ENCODE measurements around the gene RMDN2. TPM values are rescaled to one million over a fixed set of nuclear protein-coding genes. Genes with fewer than 3 reads are reported as not detected.
A peak's percentile ranks its signal among the peaks of the same experiment; 100 is the strongest.

Gene RMDN2
- total RNA-seq, 1 experiment from 2014 or later, result 5.3 TPM

- Histone ChIP-seq H2AFZ (no peak overlapping the region), H3K79me2 (ENCODE audit: low read depth) (no peaks in the 10 kb centered on the region), H3K9me2 (ENCODE audit: insufficient read depth) (no peaks in the 10 kb centered on the region), H3K27ac (peak overlapping the region; percentile 52), H3K27me3 (ENCODE audit: insufficient read depth, low read depth) (no peaks in the 10 kb centered on the region), H3K4me1 (replicated peaks; ENCODE audit: insufficient read depth) (peaks cover 54% of the 10 kb centered on the region), H3K4me3 (0 out of 2 replicates have a peak overlapping the region, but pooled peaks have one; percentile 3), H3F3A (ENCODE audit: insufficient read depth, low read depth) (peaks cover 30% of the 10 kb centered on the region), H3K4me2 (peak overlapping the region; percentile 70), H3K36me3 (ENCODE audit: low read depth) (no peaks in the 10 kb centered on the region), H4K20me1 (ENCODE audit: insufficient read depth) (no peaks in the 10 kb centered on the region), H3K9me3 (ENCODE audit: insufficient read depth, low read depth) (no peaks in the 10 kb centered on the region)
- peak; percentile 58 to 94 for DNase-seq
- TF ChIP-seq EZH2 (IDR thresholded peaks at IDR 0.05; ENCODE audit: low read depth), result no peak
- TF ChIP-seq CTCF (conservative IDR thresholded peaks at IDR 0.05), result no peak
- no TSS peak for BruUV-seq (replicated peaks)
- POLR2A ChIA-PET (ENCODE audit: unreplicated experiment), result interaction anchor here (0.6 to 0.7 kb wide), 2 partner anchors 8 to 677 kb away, joined by 3 to 7 read pairs; no protein-coding TSS in a partner anchor
- intact Hi-C loops (cut with micrococcal nuclease; ENCODE audit: unreplicated experiment), result loop anchor here (5.0 kb wide), 1 partner anchor 61 kb away; no protein-coding TSS in a partner anchor
- CTCF ChIA-PET, result no interaction called here
Observed at GRCh38 chr2:38010995-38011394, 85.9 kb downstream of the RMDN2 start.

- 0 out of 2 replicates have a peak, but pooled peaks cover 3% of the 10 kb centered on the region for H3K9me3 ChIP-seq (ENCODE audit: insufficient read depth, low read depth)
- H3K79me2 ChIP-seq (ENCODE audit: low read depth), result no peaks in the 10 kb centered on the region
- no peaks in the 10 kb centered on the region for H3K36me3 ChIP-seq (ENCODE audit: low read depth)
- no peaks in the 10 kb centered on the region for H3K27me3 ChIP-seq (ENCODE audit: insufficient read depth, low read depth)
- intact Hi-C loops (cut with micrococcal nuclease; ENCODE audit: unreplicated experiment), result loop anchor here (5.0 kb wide), 1 partner anchor 59 kb away; no protein-coding TSS in a partner anchor
- peak in 1 of 2 experiments; percentile 97 for DNase-seq
- no TSS peak for BruUV-seq (replicated peaks)
- H2AFZ ChIP-seq, result no peak overlapping the region
- peaks cover 61% of the 10 kb centered on the region for H3K4me1 ChIP-seq (replicated peaks; ENCODE audit: insufficient read depth)
- no peaks in the 10 kb centered on the region for H3K9me2 ChIP-seq (ENCODE audit: insufficient read depth)
- ChIA-PET POLR2A (ENCODE audit: unreplicated experiment) (no interaction called here), CTCF (interaction anchor here (0.6 to 0.7 kb wide), 2 partner anchors 22 to 58 kb away, joined by 3 to 4 read pairs; no protein-coding TSS in a partner anchor)
- H3F3A ChIP-seq (ENCODE audit: insufficient read depth, low read depth), result peaks cover 30% of the 10 kb centered on the region
- no peaks in the 10 kb centered on the region for H4K20me1 ChIP-seq (ENCODE audit: insufficient read depth)
- peak overlapping the region; percentile 18 for H3K4me3 ChIP-seq
- H3K4me2 ChIP-seq, result peak overlapping the region; percentile 70
- TF ChIP-seq EZH2 (IDR thresholded peaks at IDR 0.05; ENCODE audit: low read depth) (no peak), CTCF (conservative IDR thresholded peaks at IDR 0.05) (no peak)
- peak overlapping the region; percentile 78 for H3K27ac ChIP-seq
Observed at GRCh38 chr2:38013158-38013752, 88.2 kb downstream of the RMDN2 start.

- BruUV-seq (replicated peaks), result no TSS peak
- Histone ChIP-seq H4K20me1 (ENCODE audit: insufficient read depth) (no peaks in the 10 kb centered on the region), H3K4me3 (no peak overlapping the region), H3K27ac (no peak overlapping the region), H3K9me2 (ENCODE audit: insufficient read depth) (no peaks in the 10 kb centered on the region), H2AFZ (no peak overlapping the region; the same call in 1 of the 2 replicates), H3K4me2 (no peak overlapping the region), H3K36me3 (ENCODE audit: low read depth) (no peaks in the 10 kb centered on the region), H3K27me3 (ENCODE audit: insufficient read depth, low read depth) (no peaks in the 10 kb centered on the region), H3K79me2 (ENCODE audit: low read depth) (no peaks in the 10 kb centered on the region), H3K9me3 (ENCODE audit: insufficient read depth, low read depth) (0 out of 2 replicates have a peak, but pooled peaks cover 3% of the 10 kb centered on the region), H3F3A (ENCODE audit: insufficient read depth, low read depth) (peaks cover 23% of the 10 kb centered on the region), H3K4me1 (replicated peaks; ENCODE audit: insufficient read depth) (peaks cover 49% of the 10 kb centered on the region)
- intact Hi-C loops (cut with micrococcal nuclease; ENCODE audit: unreplicated experiment), result no loop called here
- POLR2A ChIA-PET (ENCODE audit: unreplicated experiment), result no interaction called here
- CTCF ChIA-PET, result no interaction called here
- peak in 1 of 2 experiments; percentile 69 for DNase-seq
- no peak for TF ChIP-seq EZH2 (IDR thresholded peaks at IDR 0.05; ENCODE audit: low read depth)
- no peak for TF ChIP-seq CTCF (conservative IDR thresholded peaks at IDR 0.05)
Observed at GRCh38 chr2:38016219-38016618, 91.1 kb downstream of the RMDN2 start.
